ENCODE data around the gene MZT2B.
"Not testable (repeated sequence)": the region's sequence is repeated elsewhere in the genome, so short reads cannot be mapped to it uniquely, and the experiment has no call there.

MZT2B gene

GRCh38 chr2:130155956-130156623, 26.0 kb upstream of the MZT2B start:
- TF ChIP-seq CTCF (IDR thresholded peaks at IDR 0.05; ENCODE audit: control extremely low read depth, extremely low read depth, low read depth, missing control alignments): peak; percentile 50
- ChIA-PET CTCF (interaction anchor here (0.8 kb wide), 1 partner anchor 177 kb away, joined by 5 read pairs; no protein-coding TSS in a partner anchor), POLR2A (interaction anchor here (0.6 kb wide), 1 partner anchor 13 kb away, joined by 4 read pairs; no protein-coding TSS in a partner anchor)
- DNase-seq (ENCODE audit: extremely low spot score): peak; percentile 34

- POLR2A ChIA-PET: no interaction called here
- DNase-seq (ENCODE audit: extremely low spot score): no peak
- CTCF ChIA-PET: no interaction called here
- no peak for TF ChIP-seq CTCF (IDR thresholded peaks at IDR 0.05; ENCODE audit: control extremely low read depth, extremely low read depth, low read depth, missing control alignments)
Observed at GRCh38 chr2:130156624-130157004, 25.4 kb upstream of the MZT2B start.

GRCh38 chr2:130157354-130157753, 24.7 kb upstream of the MZT2B start:
- POLR2A ChIA-PET; DNase-seq (ENCODE audit: extremely low spot score): not testable (repeated sequence)
- CTCF ChIA-PET: interaction anchor here (1.4 kb wide), 1 partner anchor 22 kb away, joined by 3 read pairs; no protein-coding TSS in a partner anchor

GRCh38 chr2:130157825-130158514, 24.1 kb upstream of the MZT2B start:
- DNase-seq (ENCODE audit: extremely low spot score): peak; percentile 61
- peak; percentile 39 for TF ChIP-seq CTCF (IDR thresholded peaks at IDR 0.05; ENCODE audit: control extremely low read depth, extremely low read depth, low read depth, missing control alignments)
- CTCF ChIA-PET: interaction anchor here (1.3 to 1.5 kb wide), 3 partner anchors 13 to 23 kb away, joined by 3 to 5 read pairs (median 4); partner anchors contain the start of gene SMPD4
- POLR2A ChIA-PET: not testable (repeated sequence)

GRCh38 chr2:130158631-130159030, 23.4 kb upstream of the MZT2B start:
- no peak for DNase-seq (ENCODE audit: extremely low spot score)
- TF ChIP-seq CTCF (IDR thresholded peaks at IDR 0.05; ENCODE audit: control extremely low read depth, extremely low read depth, low read depth, missing control alignments): no peak
- POLR2A ChIA-PET: no interaction called here
- CTCF ChIA-PET: interaction anchor here (1.3 to 1.5 kb wide), 3 partner anchors 12 to 23 kb away, joined by 3 to 5 read pairs (median 4); partner anchors contain the start of gene SMPD4

GRCh38 chr2:130159376-130159775, 22.7 kb upstream of the MZT2B start:
- DNase-seq (ENCODE audit: extremely low spot score); POLR2A ChIA-PET: not testable (repeated sequence)
- CTCF ChIA-PET: interaction anchor here (1.5 kb wide), 1 partner anchor 11 kb away, joined by 4 read pairs; no protein-coding TSS in a partner anchor

GRCh38 chr2:130160131-130160530, 21.9 kb upstream of the MZT2B start:
- ChIA-PET POLR2A (no interaction called here), CTCF (no interaction called here)
- DNase-seq (ENCODE audit: extremely low spot score): no peak
- no peak for TF ChIP-seq CTCF (IDR thresholded peaks at IDR 0.05; ENCODE audit: control extremely low read depth, extremely low read depth, low read depth, missing control alignments)

- CTCF ChIA-PET; DNase-seq (ENCODE audit: extremely low spot score); POLR2A ChIA-PET: not testable (repeated sequence)
Observed at GRCh38 chr2:130160838-130161705, 21.0 kb upstream of the MZT2B start.

- POLR2A ChIA-PET; CTCF ChIA-PET; DNase-seq (ENCODE audit: extremely low spot score): not testable (repeated sequence)
Observed at GRCh38 chr2:130162486-130162885, 19.6 kb upstream of the MZT2B start.

All from GM10248 (cell line).